ENCODE measurements around the gene RAPGEF1.

The RAPGEF1 gene

DNA sequence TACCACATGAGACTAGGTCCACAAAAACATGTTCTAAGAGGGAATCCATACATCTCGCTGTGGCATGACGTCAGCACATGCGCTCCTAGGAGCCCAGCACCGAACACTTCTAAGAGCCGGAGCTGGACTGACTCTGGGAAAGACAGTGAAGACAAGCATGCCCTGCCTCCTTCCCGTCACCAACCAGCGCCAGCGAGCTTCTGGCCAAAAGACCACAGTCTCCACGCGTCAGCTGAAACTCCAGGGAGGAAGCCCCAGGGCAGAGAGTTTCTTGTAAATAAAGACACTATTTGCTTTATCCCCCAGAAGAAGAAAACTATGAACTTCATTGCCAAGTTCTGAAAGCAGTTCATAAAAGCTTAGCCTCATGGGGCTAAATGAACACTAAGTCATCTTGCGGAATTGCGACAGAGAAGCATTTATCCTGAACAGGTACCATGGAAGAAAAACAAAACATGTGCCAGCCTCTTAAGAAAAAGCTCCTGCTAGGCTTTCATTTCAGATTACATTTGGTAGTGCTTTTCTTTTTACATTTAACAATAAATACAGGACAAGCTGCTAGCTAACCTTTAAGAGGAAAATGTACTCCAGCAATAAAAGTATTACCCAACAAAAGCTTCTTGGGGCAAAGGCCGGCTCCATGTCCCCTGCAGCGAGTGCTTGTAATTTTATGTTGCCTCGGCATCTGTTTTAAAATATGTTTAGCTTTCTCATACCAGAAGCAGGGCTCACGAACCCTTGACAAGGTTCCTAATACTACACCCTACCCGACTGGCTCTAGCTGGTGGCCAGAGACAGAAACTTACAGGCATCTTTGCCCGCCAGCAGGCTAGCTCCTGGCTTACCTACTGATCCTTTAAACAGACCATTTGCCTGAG lies 98.0 kb downstream of the RAPGEF1 start:
- DNase-seq: no peak

DNA sequence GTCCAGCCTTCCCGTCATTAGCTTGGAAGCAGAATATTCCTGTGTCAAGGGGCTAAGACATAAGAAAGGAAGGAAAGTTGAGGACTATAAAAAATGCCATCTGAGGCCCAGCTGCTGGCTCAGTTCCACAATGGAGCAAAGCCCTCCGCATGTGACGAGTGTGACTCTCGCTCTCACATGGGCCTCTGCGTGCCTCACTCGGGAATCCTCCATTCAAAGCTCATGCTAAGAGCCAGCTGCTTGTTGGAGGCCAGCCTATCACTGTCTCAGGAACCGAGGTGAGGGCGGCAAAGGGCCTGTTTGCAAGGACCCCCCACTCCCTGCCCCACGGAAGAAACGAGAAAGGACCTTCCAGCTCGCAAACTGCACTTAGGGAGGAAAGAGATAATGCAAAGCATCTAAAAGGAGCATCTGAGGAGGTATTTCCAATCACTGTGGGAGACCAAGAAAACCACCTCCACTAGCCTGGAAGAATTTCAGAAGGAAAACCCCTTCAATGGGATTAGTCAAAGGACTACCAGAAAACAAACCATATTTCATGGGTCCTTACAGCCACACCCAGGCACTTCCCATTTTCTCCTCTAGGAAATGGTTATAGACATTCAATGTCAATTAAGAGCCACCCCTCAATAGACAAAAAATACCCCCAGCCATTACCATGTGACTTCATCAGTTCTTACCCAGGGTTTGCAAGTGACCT lies 99.3 kb downstream of the RAPGEF1 start:
- DNase-seq: no peak

DNA sequence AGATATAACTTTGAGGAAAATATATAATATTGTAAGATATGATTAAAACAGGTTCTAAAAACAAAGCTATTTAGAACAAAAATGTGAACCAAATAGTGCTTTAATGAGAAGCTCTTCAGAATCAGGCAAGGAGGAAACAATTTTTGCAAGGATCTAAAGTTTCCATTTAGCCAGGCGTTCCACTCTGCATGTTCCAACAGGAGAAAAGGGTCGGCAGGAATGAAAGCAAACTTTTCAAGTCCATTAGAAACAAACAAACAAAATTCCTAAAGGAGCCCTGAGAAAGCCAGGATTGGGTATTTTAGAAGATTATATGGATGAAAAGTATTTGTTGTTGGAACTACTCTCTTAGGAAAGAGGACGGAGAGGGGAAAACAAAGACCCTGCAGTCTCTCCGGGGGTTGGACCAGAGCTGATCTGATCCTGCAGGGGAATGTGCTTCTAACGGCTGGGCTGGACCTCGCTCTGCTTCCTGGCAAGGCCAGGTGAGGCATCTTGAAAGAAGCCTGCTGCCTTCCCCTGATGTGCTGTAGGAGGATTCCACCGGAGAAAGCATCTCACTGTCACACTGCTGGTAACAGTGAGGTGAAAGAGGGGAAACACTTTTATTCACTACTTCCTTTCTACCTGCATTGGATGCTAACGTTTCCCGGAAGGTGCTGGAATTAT lies 100.0 kb downstream of the RAPGEF1 start:
- DNase-seq: no peak

DNA sequence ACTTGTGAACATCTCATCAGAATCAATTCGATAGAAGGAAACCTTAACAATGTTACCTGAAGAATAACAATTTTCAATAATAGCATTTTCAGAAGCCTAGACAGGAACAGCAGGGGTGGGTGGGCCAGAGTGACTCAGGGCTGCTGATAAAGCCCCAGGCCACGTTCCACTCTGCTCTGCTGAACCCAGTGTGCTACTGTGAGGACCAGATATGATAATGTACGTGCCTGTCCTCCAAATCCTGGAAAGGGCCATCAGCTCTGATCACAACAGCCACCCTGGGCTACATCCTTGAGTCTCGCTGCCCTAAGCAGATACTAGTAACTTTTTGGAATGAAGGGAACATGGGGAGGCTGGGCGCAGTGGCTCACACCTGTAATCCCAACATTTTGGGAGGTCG lies 103.3 kb downstream of the RAPGEF1 start:
- DNase-seq: no peak

DNA sequence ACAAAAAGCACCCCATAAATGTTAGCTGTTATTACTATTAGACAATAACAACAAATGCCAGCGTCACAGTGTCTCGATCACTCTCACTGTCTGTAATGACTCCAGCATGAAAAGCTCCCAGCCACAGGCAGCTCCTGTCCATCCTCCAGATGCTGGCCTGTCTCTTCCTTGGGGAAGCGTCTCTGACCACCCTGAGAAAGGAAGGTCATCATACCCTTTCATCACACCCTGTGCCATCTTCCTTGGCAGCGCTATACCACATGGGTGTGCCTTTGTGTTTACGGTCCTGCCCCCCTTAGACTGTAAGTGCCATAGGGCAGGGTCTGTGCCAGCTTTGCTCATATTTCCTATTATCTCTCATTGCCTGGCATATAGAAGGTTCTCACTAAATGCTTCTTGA lies 104.0 kb downstream of the RAPGEF1 start:
- no peak for DNase-seq

DNA sequence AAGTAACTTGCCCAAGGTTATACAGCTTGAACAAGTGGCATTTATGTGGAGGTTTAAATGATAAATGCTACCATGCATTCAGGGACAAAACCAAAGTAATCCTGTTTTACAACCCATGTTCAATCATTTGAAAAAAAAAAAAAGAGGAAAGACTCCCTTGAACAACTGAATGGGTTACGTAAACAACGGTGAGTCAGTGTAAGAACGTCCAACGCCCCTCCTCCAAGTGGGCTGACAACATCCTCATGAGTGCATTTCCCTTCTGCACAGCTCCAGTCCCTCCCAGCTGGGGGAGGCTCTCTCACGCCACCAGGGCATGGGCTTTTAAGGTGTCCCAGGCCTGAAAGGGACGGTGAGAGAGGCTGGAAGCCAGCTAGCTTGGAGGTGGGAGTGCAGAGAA lies 104.6 kb downstream of the RAPGEF1 start:
- peak; percentile 80 for DNase-seq

DNA sequence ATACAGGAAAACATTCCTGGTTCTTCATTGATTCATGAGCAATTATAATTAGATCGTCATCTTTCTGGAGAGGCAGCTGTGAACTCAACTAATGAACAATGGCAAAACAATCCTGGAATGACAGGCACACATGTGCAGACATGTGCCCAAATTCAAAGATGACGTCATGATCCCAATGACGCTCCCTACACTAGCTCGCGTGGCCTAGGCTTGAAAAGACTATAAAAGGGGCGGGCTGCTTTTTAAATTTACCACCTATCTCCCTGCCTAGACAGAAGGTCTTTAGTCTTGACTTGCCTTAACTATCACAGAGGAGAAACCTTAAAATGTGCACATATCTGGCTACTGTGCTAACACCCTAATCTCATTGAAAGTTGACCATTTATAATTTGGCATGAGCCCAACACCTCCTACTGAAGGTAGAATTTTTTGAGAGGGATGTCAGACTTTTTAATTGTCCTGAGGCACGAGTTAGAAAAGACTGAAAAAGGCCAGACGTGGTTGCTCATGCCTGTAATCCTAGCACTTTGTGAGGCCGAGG lies 106.3 kb downstream of the RAPGEF1 start:
- no peak for DNase-seq

DNA sequence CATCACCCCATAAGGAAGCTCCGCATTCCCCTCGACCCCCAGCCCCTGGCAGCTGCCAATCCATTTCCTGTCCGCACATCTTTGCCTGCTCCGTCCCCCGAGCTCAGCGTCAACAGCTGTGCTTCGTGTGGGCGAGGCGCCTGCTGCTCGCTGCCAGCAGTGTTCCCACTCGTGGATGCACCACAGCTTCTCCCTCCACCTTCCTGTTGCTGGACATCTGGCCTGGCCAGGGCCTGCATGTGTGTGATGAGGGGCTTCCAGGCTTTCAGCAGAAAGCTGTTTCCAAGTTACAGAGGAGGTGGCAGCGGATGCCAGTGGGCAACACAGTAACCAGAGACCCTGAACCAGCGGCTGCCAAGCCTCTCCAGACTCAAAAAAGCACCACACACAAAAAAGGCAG lies 108.6 kb downstream of the RAPGEF1 start:
- DNase-seq: no peak

DNA sequence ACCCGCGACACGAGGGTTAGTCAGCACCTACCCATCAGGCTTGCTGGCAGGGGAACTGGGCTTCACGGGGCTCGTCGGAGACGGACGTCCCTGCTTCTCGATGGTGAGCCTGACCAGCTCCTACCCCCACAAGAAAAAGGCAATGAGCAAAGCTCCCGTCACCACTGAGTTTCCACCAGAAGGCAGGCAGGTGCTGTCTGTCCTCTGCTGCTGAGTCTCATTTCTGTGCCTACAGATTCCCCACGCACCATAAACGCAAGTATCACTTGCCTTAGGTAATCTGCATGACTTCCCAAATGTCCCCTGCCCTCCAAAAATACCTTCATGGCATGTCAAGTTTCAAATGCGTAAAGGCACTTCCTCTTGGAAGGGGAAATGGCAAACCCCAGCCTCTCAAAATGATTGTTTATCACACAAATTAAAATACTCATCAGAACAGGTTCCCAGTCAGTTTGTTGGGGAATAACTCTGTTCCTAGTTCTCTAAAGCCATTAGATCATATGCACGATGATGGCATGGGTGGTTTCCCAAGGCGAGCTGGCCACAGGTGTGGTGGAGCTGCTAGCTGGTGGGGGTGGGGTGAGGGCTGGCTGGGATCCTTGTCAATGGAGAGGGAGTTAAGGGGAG lies 109.6 kb downstream of the RAPGEF1 start:
- DNase-seq: peak; percentile 15

DNA sequence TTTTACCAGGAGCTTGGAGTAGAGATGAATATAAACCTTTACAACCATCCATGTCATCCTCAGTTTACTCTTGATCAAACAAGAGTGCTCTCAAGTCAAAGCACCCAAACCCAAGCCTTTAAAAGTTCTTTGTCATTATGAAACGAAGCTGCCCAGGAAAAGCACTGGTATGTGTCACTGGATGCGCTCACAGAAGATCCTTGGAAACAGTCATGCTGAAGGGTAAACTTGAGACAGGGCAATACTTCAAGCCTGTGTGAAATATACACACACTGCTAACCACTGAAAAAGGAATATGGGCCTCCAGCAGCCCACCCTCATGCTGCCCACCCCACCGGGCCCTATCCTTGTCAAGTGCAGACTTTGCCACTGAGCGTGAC lies 110.1 kb downstream of the RAPGEF1 start:
- no peak for DNase-seq

DNA sequence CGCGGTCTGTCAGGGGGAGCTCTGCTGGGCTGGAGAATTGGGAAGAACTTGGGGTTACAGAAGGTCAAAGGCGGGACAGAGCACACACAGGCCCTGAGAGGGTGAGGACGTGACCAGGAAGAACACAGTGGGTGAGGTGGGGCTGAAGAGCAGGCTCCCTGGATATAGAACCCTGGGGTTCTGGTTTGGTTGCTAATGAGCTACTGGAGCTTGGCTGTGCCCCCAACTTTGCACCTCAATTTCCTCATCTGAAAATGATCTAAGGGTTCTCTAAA lies 110.7 kb downstream of the RAPGEF1 start:
- no peak for DNase-seq

DNA sequence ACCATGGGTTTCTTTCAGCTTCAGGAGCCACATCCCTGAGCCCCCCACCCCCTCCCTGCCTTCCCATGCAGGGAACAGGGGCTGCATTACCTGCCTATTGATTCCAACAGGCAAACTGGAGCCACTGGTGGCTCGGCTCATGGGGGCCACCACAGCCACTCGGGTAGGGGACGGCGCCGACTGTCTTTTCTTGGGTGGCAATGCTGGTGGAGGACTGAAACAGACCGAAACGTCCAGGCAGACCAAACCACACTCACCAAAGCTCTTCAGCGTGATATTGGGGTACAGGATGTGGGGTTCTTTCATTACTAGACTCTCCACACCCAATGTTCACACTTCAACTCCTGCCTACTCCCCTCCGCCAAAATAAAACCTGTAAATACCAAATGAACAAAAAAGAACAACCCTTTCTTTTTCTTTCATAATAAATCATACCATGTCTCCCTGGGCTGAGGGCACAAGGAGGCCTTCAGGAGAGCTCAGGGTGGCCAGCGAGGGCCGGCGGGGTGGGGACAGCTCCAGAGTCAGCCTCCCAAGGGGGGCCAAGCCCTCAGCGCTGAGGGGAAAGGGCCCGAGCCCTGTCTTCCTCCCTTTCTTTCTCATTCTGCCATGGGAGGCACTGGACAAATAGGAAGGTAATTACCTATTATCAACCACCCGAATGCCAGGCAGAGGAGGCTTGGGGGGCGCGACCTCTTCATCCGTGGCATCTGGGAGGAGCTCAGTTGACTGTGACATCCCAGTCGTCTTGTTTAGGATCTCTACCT lies 111.2 kb downstream of the RAPGEF1 start:
- DNase-seq: no peak

DNA sequence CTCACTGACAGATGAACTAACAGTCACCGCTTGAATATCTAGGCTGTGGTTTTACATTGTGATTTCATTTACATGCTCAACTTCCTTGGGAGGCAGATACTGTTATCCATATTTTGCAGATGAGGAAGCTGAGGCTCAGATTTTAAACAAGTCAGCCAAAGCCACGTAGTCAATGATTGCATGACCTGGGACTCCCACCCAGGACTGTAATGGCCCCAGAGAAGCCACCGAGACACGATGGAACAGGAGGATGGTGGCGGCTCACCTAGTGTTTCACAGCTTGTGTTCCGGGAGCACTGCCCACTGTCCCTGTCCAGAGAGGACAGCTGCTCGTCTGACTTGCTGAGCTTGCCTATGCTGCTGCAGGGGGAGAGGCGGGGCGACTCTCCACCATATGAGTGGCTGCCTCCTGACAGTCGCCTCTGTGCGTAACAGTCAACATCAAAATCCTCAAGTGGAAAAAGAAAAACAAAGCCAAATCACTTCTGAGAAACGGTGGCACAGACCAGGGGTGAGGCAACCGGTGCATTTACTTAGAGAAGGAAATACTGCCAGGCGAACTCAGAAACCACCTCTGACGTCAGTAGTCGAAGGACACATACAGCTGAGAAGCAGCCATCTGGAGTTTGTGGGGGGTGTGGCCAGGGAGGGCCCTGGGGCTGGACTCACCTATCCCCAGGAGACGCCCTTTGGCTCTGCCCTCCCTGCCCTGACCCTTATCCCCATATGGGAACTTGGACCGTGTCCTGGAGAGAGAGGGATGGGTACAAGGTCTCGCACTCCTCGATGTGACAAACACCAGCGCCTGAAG lies 112.0 kb downstream of the RAPGEF1 start:
- peak; percentile 83 for DNase-seq

DNA sequence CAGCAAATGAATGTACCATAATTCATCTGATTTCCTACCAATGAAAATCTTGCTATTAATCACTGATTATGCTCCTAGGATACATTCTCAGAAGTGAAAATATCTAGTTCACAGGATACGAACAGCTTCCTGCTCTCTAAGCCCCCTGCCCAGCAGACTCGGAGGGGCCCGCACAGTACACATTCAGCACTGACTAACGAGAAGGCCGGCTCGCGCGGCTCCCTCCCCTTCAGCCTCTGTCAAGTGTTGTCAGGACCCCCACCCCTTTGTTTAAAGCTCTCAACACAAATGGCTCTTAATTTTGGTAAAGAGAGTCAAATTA lies 112.6 kb downstream of the RAPGEF1 start:
- DNase-seq: no peak

DNA sequence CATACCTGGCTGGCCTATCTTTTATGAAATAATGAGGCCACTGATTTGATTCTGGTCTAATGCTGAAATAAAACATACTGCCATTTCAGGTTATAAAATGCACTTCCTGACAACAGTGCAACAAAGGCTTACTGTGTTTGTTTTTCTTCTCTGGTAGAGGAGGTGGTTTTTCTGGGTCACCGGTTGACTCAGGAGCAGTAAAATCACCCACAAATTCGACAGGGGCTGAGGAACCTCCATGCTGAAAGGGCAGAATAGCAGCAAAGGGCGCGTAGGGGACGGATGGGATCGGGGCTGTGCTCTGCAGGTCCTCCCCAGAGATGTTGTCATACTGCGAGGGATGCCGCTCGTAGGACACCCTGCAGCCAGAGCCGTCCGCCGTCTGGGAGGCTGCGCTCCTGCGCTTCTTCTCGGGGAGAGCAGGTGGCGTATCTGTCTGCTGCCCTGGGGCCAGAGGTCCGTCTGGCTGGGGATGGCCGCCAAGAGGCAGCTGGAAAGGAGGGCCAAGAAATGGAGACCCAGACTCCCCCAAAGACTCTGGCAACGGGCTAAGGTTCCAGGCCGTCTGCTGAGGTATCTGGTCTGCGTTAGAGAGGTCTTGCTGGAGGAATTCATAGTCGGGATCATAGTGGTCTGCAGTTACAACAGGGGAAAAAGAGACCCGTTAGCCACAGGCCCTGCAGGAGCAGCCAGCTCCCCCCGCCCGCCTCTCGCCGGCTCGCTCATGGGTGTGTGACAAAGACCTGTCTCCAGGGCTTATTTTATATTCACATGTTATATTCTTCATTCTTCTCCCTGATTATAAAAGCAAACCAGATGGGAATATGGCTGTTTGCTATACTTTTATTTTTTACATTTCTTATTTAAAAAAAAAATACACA lies 113.8 kb downstream of the RAPGEF1 start:
- DNase-seq: peak; percentile 39

DNA sequence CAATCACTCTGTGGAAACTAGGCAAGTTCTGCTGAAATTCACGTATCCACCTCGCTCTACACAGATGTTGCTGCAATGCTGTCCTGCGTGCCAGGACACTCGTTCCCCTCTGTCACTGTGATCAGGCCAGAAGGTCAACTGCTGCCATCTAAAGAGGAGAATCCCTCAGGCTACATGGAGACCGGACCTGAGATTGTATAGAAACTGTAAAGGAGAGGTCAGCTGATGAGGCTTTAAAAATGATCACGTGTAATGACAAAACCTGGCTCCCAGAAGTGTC lies 114.4 kb downstream of the RAPGEF1 start:
- no peak for DNase-seq

DNA sequence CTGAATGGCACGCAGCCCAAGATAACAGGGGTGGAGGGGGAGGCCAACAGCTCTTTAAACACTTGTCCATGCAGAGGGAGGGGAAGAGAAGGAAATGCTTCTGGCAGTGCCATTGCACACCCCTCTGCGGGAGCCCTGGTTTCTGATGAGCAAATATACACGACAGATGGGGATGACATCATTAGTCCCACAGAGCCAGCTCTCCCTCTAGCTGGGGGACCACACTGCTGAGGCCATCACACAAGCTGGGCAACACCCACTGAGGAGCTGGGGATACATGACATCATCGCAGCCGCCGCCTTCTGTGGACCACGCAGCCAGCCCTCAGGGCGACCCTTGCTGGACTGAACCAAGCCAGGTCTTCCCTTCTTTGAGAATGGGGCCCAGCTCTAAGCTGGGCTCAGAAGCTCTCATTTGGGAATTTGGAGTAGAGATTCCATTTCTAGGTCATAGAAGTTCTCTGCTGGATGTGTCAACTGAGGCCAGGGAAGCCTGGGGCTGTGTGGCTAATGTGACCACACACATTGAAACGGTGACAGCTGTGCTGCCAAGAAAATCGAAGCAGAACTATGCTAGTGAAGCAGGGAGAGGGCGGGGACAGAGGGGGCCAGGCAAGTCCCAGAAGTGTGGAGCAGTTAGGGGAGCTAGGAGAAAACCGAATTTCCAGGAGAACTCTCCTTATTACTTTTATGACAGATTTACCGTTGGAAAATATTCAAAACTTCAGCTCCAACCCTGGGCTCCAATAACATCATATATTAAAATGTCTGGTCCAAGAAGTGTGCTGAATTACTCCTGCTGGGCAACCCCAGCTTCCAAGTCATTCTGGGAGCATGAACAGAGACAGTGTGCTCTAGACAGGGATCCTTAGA lies 115.0 kb downstream of the RAPGEF1 start:
- no peak for DNase-seq

- DNase-seq: no peak
Observed at GRCh38 chr9:131623655-131624330, 116.1 kb downstream of the RAPGEF1 start.

- DNase-seq: no peak
Observed at GRCh38 chr9:131622523-131622922, 117.4 kb downstream of the RAPGEF1 start.

Data from central memory CD4-positive, alpha-beta T cell (primary cell).